Upper lobe of left lung (tissue), 6 donors: Measurements from ENCODE around the gene UBE2E2. TPM values are rescaled to one million over a fixed set of nuclear protein-coding genes. Genes with fewer than 3 reads are reported as not detected.

Source experiments
- ATAC-seq, 2 donors: fragments of 200-7000 bp; cut with Tn5 transposase; one replicate each; pipeline ENCODE4 v1.9.1; 2022; ENCODE audit warnings: mild to moderate bottlenecking in 2 of 2, moderate library complexity in 2 of 2; ENCODE audit not compliant: low FRiP score in 2 of 2
- DNase-seq, 2 donors: peaks; one replicate each; pipeline ENCODE4 v3.0.0-alpha.2; 2019 to 2020
- H3K27ac ChIP-seq, 4 donors: fragments of 200-600 bp; sonication (generic); one replicate each; pipeline ENCODE4 v1.5.1; 2016 to 2019
- H3K27me3 ChIP-seq, 4 donors: fragments of 200-600 bp; sonication (generic); one replicate each; pipeline ENCODE4 v1.5.1; 2017 to 2019
- H3K36me3 ChIP-seq, 4 donors: fragments of 200-600 bp; sonication (generic); one replicate each; pipeline ENCODE4 v1.5.1; 2016 to 2019
- H3K4me1 ChIP-seq, 4 donors: fragments of 200-600 bp; sonication (generic); one replicate each; pipeline ENCODE4 v1.5.1; 2018 to 2019
- H3K4me3 ChIP-seq, 4 donors: fragments of 200-600 bp; sonication (generic); one replicate each; pipeline ENCODE4 v1.5.1; 2017 to 2019; ENCODE audit warnings: mild to moderate bottlenecking in 2 of 4, moderate library complexity in 1 of 4
- H3K9me3 ChIP-seq, 4 donors: fragments of 200-600 bp; sonication (generic); one replicate each; pipeline ENCODE4 v1.5.1; 2018 to 2019
- EP300 ChIP-seq, 4 donors: sonication (generic); formaldehyde crosslinking; IDR thresholded peaks; one replicate each; pipeline ENCODE4 v1.5.1; 2017; ENCODE audit warnings: antibody characterized with exemption in 4 of 4, control low read depth in 2 of 4
- POLR2A ChIP-seq, 4 donors: fragments of 450-650 bp; IDR thresholded peaks; one replicate each; pipeline ENCODE4 v1.5.1; 2016 to 2017; ENCODE audit warnings: antibody characterized with exemption in 4 of 4, mild to moderate bottlenecking in 2 of 4
- POLR2AphosphoS5 ChIP-seq, 2 donors: sonication (generic); formaldehyde crosslinking; IDR thresholded peaks; one replicate each; pipeline ENCODE4 v1.5.1; 2017; ENCODE audit warnings: antibody characterized with exemption in 2 of 2
- WGBS, 2 donors: methylation state at CpG; one replicate each; pipeline ENCODE4 v1.1.5; 2017 to 2018; 5-methylcytosine and 5-hydroxymethylcytosine counted together
- small RNA-seq, 4 donors: library from RNA; depleted of rRNA; stranded (forward); fragments of <200 nt; gene quantifications; one replicate each; pipeline ENCODE3, GENCODE V24; 2016
- total RNA-seq, 6 donors: library from RNA; depleted of rRNA in 4 of 6; stranded (reverse); fragments of >200 nt in 4 of 6; gene quantifications; one replicate each; pipeline versions ENCODE4 v1.1.0 to v1.2.1, GENCODE V29; 2016 to 2021
- TF ChIP-seq, protein P1 (sequence below), 6 experiments: fragments of 450-650 bp in 4 of 6; fragments of 200-600 bp in 2 of 6; sonication (generic) in 2 of 6; IDR thresholded peaks; one replicate each; pipeline ENCODE4 v1.5.1; 2016 to 2019; ENCODE audit warnings: antibody characterized with exemption in 6 of 6
- donor health status: DM: no; HTN: no; CAD: no; lungs with moderate emphysema.
- donor health status: DM: no; HTN: yes; CAD: no; lungs with severe emphysema.

The UBE2E2 gene
- total RNA-seq, 6 donors from 2014 or later, result 18.3 to 61.5 (median 41.9) TPM

DNA sequence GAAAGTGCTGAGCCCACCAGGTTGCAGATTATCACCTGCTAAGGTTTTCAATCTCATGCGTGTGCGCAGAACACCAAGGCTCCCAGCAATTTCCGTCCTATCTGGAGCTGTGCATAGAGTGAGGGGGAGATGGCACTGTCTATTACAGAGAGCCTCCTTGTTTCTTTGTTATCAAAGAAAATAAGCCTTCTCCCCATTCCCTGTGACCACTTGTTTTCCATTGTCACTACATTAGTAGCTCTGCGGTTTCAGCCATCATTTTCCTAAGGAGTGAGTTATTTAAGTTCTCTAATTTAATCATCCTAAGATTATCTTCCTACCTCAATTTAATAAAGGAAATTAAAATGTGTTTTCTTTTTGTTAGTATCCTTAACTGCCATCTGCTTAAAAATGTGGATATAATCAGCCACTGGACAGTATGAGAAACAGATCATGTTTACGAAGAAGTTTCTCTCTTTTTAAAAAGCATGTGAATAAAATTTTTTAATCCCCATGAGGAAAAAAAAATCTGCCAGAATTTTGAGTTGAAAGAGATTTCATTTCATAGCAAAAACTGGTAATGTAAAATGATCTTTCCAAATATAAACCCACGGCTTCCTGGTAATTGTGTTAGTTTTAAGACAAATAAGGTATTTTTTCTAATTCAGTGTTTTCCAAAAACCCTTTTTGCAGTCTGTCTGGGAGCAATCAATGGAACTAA is 430.3 kb downstream of the UBE2E2 start:
- no peak for TF ChIP-seq EP300 (IDR thresholded peaks at IDR 0.05)
- no peak for TF ChIP-seq POLR2AphosphoS5 (IDR thresholded peaks at IDR 0.05)
- TF ChIP-seq, protein P1, sequence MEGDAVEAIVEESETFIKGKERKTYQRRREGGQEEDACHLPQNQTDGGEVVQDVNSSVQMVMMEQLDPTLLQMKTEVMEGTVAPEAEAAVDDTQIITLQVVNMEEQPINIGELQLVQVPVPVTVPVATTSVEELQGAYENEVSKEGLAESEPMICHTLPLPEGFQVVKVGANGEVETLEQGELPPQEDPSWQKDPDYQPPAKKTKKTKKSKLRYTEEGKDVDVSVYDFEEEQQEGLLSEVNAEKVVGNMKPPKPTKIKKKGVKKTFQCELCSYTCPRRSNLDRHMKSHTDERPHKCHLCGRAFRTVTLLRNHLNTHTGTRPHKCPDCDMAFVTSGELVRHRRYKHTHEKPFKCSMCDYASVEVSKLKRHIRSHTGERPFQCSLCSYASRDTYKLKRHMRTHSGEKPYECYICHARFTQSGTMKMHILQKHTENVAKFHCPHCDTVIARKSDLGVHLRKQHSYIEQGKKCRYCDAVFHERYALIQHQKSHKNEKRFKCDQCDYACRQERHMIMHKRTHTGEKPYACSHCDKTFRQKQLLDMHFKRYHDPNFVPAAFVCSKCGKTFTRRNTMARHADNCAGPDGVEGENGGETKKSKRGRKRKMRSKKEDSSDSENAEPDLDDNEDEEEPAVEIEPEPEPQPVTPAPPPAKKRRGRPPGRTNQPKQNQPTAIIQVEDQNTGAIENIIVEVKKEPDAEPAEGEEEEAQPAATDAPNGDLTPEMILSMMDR (IDR thresholded peaks at IDR 0.05), result no peak
- TF ChIP-seq POLR2A (IDR thresholded peaks at IDR 0.05), result no peak
- Histone ChIP-seq H3K4me1 (peaks cover 0 to 6% (median 2%) of the 10 kb centered on the region in 4 donors), H3K27me3 (no peaks in the 10 kb centered on the region), H3K9me3 (no peaks in the 10 kb centered on the region), H3K27ac (no peak overlapping the region), H3K4me3 (no peak overlapping the region), H3K36me3 (no peaks in the 10 kb centered on the region)
- 88 to 91% methylated on average over 6 of the region's 6 CpGs for WGBS, 2 donors
- ATAC-seq (no peak), DNase-seq (no peak)

DNA sequence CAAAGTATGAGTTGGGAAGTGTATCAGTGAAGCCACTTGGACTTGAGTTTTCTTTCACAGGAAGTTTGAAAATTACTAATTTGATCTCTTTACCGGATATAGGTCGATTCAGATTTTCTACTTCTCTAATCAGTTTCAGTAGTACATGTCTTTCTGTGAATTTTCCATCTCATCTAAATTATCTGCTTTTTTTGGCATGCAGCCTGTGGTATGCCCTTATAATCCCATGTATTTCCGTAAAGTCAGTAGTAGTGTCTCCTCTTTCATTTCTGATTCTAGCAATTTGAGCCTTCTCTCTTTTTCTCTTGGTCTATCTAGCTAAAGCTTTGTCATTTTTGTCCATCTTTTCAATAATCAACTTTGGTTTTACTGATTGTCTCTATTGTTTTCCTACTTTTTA is 434.2 kb downstream of the UBE2E2 start:
- H3K27ac ChIP-seq, result no peak overlapping the region
- no peak for ATAC-seq
- H3K36me3 ChIP-seq, result no peaks in the 10 kb centered on the region
- TF ChIP-seq POLR2A (IDR thresholded peaks at IDR 0.05) (no peak), POLR2AphosphoS5 (IDR thresholded peaks at IDR 0.05) (no peak), EP300 (IDR thresholded peaks at IDR 0.05) (no peak)
- TF ChIP-seq, protein P1 (IDR thresholded peaks at IDR 0.05), result no peak
- no peaks in the 10 kb centered on the region for H3K27me3 ChIP-seq
- WGBS, 2 donors, result 94 to 97% methylated on average over 3 of the region's 3 CpGs
- no peaks in the 10 kb centered on the region for H3K4me1 ChIP-seq
- no peaks in the 10 kb centered on the region for H3K9me3 ChIP-seq
- no peak for DNase-seq
- no peak overlapping the region for H3K4me3 ChIP-seq

DNA sequence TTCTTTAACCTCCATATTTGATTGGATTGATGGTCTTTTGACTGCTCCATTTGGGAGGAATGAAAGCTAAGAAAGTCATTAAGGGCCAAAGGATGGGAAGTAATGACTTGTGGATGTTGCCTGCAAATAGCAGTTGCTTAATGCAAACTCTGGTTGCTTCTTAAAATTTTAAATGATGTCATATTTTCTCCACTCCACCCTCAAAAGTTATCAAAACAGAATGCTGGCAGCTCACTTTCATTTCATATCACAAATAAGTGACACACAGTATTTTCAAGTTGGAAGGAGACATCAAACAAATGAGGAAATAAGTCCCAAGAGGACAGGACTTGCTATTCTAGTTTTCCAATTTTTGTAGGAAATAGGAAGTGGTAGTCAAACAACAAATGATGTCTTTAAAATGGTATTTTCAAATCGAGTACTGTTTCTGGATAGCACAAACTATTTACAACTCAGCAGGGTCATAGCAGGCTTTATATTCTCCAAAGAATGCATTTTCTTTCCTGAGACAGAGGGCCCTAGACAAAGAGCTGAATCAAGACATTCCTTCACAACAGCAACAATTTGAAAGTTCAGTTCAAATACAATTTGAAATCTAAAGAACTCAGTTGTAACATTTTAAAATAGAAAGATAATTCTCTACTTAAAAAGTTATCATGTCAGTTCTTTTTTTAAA is 437.5 kb downstream of the UBE2E2 start:
- no peaks in the 10 kb centered on the region for H3K27me3 ChIP-seq
- H3K4me3 ChIP-seq, result no peak overlapping the region
- 26 to 28% methylated on average over 1 of the region's 1 CpG for WGBS, 2 donors
- DNase-seq (no peak), ATAC-seq (no peak)
- H3K9me3 ChIP-seq, result no peaks in the 10 kb centered on the region
- no peak overlapping the region for H3K27ac ChIP-seq
- no peak for TF ChIP-seq POLR2AphosphoS5 (IDR thresholded peaks at IDR 0.05)
- TF ChIP-seq, protein P1 (IDR thresholded peaks at IDR 0.05), result no peak
- TF ChIP-seq EP300 (IDR thresholded peaks at IDR 0.05), result no peak
- TF ChIP-seq POLR2A (IDR thresholded peaks at IDR 0.05), result no peak
- H3K36me3 ChIP-seq, result no peaks in the 10 kb centered on the region
- H3K4me1 ChIP-seq, result no peaks in the 10 kb centered on the region

Small RNA genes lying within 50 kb of the gene (small RNA-seq; reads per million reads assigned to genes)
- gene AC121251.1 (0 reads per million in 4 donors), gene RF00019 (0 reads per million in 4 donors), gene RNU6-788P (0 reads per million in 4 donors), gene RNU6-922P (0 reads per million in 4 donors)
